HCT116 (cell line): ENCODE results near the gene P3H4.

Experiments used
- EZH2 ChIP-seq: fragments of 200-600 bp; sonication (generic); IDR thresholded peaks from 2 replicates; pipeline ENCODE4 v1.6.1; 2017; ENCODE audit warnings: antibody characterized with exemption, mixed run types
- POLR2AphosphoS5 ChIP-seq: IDR thresholded peaks from 2 replicates; pipeline ENCODE4 v1.6.1; 2011; ENCODE audit warnings: mild to moderate bottlenecking, low read depth, low read length, moderate library complexity
- YY1 ChIP-seq: IDR thresholded peaks from 2 replicates; pipeline ENCODE4 v1.6.1; 2011; ENCODE audit warnings: low read length, low read depth, moderate library complexity, mild to moderate bottlenecking; ENCODE audit not compliant: insufficient replicate concordance; ENCODE audit errors: extremely low read depth
- TF ChIP-seq, protein P1 (sequence below), 3 experiments: fragments of 200-600 bp in 1 of 3; sonication (generic) in 1 of 3; IDR thresholded peaks in 2 of 3; conservative IDR thresholded peaks in 1 of 3; 2 replicates each; pipeline ENCODE4 v1.5.1; 2012 to 2017; ENCODE audit warnings: low read depth in 2 of 3, low read length in 2 of 3, antibody characterized with exemption in 1 of 3, borderline replicate concordance in 1 of 3, control low read depth in 1 of 3, mild to moderate bottlenecking in 1 of 3, mixed read lengths in 1 of 3, mixed run types in 1 of 3, moderate library complexity in 1 of 3; ENCODE audit not compliant: insufficient read depth in 1 of 3
- TF ChIP-seq, protein P2 (sequence below): IDR thresholded peaks from 2 replicates; pipeline ENCODE4 v1.6.1; 2012

DNA sequence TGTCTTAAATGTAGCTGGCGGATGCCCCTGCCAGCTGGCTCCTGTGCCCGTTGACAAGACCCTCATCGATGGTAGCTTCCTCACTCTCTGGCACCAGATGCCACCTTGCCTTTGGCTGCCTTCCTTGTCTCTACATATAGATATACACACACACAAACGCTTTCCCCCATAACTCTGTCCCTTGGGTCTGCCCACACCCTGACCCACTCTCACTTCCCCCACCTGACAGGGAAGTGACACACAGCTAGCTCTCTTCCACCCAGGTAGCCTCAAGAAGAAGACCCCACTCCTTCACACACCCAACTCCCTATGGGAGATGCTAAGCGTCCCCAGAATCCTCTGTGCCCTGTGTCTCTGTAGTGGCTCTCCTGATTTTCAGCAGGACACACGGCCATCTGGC, 50.9 kb downstream of the P3H4 start:
- TF ChIP-seq, protein P1, sequence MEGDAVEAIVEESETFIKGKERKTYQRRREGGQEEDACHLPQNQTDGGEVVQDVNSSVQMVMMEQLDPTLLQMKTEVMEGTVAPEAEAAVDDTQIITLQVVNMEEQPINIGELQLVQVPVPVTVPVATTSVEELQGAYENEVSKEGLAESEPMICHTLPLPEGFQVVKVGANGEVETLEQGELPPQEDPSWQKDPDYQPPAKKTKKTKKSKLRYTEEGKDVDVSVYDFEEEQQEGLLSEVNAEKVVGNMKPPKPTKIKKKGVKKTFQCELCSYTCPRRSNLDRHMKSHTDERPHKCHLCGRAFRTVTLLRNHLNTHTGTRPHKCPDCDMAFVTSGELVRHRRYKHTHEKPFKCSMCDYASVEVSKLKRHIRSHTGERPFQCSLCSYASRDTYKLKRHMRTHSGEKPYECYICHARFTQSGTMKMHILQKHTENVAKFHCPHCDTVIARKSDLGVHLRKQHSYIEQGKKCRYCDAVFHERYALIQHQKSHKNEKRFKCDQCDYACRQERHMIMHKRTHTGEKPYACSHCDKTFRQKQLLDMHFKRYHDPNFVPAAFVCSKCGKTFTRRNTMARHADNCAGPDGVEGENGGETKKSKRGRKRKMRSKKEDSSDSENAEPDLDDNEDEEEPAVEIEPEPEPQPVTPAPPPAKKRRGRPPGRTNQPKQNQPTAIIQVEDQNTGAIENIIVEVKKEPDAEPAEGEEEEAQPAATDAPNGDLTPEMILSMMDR (IDR thresholded peaks at IDR 0.05 in 2 of 3, conservative IDR thresholded peaks at IDR 0.05 in 1 of 3; ENCODE audit: borderline replicate concordance in 1 of 3, insufficient read depth in 1 of 3, low read depth in 2 of 3, low read length in 2 of 3) = no peak
- TF ChIP-seq POLR2AphosphoS5 (no peak), YY1 (no peak), EZH2 (no peak)
- TF ChIP-seq, protein P2, sequence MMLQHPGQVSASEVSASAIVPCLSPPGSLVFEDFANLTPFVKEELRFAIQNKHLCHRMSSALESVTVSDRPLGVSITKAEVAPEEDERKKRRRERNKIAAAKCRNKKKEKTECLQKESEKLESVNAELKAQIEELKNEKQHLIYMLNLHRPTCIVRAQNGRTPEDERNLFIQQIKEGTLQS = no peak
